GM21786 (cell line): ENCODE results near the gene SERPINI1.
A peak's percentile ranks its signal among the peaks of the same experiment; 100 is the strongest.
"Not testable (repeated sequence)": the region's sequence is repeated elsewhere in the genome, so short reads cannot be mapped to it uniquely, and the experiment has no call there.

Experiments used
- ATAC-seq: cut with Tn5 transposase; IDR thresholded peaks from one replicate; pipeline ENCODE4 v1.9.1; 2021; ENCODE audit not compliant: unreplicated experiment

SERPINI1 gene

DNA sequence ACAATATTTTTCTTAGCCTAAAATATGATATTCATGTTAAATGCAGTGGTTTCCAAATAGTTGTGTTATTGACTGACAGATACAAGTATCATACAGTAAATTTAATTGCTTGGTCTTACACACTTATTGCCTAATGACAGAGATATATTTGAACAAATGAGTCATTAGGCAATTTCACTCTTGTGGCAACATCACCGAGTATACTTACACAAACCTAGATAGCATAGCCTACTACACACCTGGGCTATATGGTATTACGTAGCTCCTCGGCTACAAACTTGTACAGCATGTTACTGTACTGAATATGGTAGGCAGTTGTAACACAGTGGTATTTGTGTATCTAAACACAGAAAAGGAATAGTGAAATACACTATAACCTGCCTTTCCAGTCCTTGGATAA lies 50.3 kb downstream of the SERPINI1 start:
- ATAC-seq: no peak

- ATAC-seq: no peak
Observed at GRCh38 chr3:167787440-167787839, 51.9 kb downstream of the SERPINI1 start.

DNA sequence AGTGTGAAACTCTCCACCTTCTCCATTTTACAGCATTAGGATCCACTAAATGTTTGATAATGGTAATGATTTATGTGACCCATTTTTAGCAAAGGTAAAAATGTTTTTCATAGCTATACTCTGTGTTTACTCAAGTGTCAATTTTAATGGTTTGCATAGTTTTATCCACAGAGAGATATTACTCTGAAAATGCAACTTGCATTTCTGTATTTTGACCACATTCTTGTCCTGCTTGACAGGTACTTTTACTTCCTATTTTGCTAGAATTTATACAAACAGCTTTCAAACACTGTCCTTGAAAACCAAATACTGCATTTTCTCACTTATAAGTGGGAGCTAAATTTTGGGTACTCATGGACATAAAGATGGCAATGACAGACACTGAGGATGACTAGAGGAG lies 62.9 kb downstream of the SERPINI1 start:
- ATAC-seq: peak; percentile 74

DNA sequence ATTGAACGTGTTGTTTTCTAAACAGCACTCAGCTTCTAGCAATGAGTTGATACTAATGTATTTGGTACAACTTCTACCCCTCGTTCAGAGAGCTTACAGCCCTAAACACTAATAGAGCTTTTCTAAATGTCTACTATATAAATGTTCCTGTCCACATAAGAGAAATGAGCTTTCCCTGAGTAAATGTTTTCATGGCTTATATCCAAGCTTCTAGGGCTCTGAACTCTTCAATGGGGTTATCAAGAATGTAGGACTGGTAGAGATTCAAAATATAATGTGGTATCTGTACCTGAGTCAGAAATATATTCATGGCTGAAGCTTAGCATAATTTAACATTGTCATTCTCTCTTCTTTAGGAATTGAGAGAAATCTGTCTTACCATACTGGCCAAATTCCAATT lies 73.4 kb downstream of the SERPINI1 start:
- ATAC-seq: no peak

- ATAC-seq: no peak
Observed at GRCh38 chr3:167810236-167810635, 74.7 kb downstream of the SERPINI1 start.

DNA sequence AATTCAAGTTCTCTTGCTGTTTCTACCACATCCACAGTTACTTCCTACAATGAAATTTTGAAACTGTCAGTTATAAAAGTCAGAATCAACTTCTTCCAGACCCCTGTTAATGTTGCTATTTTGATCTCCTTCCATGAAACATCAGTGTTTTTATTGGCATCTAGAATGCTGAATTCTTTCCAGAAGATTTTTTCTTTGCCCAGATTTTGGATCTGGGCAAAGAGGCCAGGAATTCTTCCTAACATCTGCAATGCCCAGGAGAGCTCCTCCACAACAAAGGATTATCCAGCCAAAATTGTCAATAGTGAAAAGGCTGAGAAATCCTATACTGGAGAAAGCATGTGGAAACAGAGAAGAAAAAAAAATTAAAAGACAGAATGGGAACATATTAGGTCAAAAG lies 75.5 kb downstream of the SERPINI1 start:
- no peak for ATAC-seq

DNA sequence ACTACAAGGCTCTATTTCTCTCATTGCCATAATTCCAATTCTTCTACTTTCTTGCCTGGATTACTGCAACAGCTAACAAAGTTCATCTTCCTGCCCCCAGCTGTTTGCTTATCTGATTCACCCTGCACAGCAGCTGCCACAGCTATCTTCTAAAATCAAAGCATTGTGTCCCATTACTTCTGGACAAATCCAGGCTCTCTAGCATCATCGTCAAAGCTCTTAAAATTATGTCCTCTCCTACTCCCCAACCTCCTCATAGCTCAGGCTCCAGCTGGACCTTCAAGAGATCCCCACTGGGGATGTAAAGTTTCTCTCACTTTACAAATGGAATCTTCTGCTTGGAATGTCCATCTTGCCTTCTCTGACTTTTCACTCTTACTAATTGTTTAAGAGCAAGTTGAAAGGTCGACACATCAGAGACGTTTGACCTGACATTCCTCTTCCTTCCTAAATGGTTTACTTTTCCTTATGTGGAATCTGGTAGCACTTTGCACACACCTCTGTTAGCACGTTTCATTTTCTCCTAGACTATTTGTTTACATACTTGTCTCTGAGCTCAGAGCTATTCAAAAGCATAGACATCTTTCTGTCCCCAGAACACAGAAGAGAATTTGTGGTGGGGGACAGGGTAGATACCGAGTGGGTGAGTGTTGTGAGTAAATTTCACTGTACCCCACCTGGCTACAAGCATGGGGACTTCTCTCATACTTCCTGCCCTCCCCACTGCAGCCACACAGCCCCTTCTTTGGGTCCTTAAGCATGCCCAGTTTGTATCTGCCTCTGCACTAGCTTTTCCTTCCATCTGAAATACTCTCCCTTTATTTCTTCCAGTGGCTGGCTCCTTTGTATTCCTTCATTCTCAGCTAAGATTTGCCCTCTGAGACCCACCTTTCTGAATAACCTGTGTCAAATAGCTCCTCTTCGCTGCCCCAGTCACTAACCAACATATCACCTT lies 77.9 kb downstream of the SERPINI1 start:
- no peak for ATAC-seq

DNA sequence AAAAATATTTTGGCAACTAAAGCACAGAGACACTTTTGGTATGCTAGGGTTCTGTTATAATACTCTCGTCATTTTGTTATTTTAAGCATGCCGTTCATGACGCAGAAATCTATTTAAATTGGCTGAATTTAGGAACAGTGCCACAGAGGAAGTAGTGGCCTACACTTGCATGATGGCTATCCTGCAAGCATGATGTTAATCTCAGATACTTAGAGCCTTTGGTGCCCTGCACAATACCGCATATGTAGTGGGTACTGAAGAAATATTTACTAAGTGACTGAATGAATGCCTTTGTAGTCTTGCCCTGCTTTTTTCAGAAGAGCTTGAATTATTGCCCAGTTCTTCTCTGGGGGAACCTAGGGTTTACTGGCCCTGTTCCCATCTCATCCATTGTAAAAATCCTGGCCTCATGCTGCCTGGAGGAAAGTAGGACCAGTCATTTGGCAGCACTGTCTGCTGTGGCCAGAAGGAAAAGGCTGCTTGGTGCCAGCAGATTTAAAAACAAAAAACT lies 79.0 kb downstream of the SERPINI1 start:
- no peak for ATAC-seq

GRCh38 chr3:167816953-167817352 lies 81.4 kb downstream of the SERPINI1 start:
- no peak for ATAC-seq

- ATAC-seq: no peak
Observed at GRCh38 chr3:167820102-167820865, 84.8 kb downstream of the SERPINI1 start.

GRCh38 chr3:167821248-167821805 lies 85.8 kb downstream of the SERPINI1 start:
- no peak for ATAC-seq

DNA sequence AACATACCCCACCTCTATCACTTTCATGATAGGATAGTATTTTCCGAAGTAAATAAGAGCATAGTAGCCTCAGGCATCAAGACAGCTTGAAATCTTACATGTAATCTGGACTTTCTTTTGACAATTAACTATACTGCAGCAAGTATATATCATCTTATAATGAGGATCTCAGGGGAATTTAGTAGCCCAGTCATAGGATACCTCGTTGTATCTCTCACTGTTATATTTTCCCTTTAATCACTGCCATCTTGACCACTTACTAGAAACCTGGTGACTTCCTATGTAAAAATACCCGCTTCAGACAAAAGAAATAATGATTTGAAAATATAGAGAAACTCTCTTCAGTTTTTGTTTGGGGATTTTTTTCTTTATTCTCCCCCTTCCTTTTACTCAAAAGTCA lies 88.2 kb downstream of the SERPINI1 start:
- no peak for ATAC-seq

DNA sequence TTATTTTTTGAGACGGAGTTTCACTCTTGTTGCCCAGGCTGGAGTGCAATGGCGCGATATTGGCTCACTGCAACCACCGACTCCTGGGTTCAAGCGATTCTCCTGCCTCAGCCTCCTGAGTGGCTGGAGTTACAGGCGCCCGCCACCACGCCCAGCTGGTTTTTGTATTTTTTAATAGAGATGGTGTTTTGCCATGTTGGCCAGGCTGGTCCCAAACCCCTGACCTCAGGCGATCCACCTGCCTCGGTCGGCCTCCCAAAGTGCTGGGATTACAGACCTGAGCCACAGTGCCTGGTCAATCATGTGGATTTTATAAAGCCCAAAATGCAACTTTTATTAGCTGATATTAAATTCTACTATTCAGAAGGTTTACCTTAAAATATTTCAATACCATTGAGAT lies 92.1 kb downstream of the SERPINI1 start:
- ATAC-seq: not testable (repeated sequence)

- ATAC-seq: no peak
Observed at GRCh38 chr3:167829071-167829470, 93.5 kb downstream of the SERPINI1 start.

DNA sequence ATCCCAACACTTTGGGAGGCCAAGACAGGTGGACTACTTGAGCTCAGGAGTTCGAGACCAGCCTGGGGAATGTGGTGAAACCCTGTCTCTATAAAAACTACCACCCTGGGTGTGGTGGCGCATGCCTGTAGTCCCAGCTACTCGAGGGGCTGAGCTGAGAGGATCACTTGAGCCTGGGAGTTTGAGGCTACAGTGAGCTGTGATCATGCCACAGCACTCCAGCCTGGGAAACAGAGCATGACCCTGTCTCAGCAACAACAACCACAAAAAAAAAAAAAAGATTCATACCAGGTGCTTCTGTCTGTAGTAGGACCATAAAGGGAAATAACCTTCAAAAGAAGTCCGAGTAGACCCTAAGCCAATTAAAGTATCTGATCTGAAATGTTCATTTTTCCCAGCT lies 94.5 kb downstream of the SERPINI1 start:
- peak; percentile 77 for ATAC-seq

GRCh38 chr3:167835359-167835758 lies 99.8 kb downstream of the SERPINI1 start:
- no peak for ATAC-seq

GRCh38 chr3:167835953-167836352 lies 100.4 kb downstream of the SERPINI1 start:
- no peak for ATAC-seq

- ATAC-seq: no peak
Observed at GRCh38 chr3:167837466-167837865, 101.9 kb downstream of the SERPINI1 start.

DNA sequence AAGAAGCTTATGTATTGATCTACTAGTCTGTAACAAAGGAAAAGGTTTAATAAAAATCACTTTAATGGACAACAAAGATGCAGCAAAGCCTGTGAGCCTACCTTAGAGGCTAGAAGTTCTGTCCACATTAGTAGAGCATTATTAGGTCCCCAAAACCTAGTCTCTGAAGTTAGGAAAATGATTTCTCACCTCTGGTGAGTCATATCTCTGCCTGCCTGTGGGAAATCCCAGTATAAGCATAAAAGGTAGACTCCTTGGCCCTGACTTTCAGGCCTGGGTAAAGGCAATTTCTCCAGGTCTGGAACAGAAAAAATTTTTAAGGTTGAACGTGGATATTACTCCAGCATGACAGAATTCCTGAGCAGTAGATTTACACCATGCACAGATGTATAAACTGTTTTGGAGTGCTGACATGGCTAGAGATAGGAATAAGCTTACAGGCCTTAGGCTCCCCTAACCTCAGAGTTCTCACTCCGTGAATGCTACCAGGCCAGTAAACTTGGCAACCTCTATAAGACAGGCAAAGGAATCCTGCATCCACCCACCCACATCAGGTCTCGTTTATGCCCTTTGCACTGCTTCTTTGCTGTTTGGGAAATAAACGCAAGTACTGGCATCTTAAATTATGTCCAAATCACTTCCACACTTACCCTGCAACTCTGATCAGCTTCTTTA lies 104.1 kb downstream of the SERPINI1 start:
- no peak for ATAC-seq

DNA sequence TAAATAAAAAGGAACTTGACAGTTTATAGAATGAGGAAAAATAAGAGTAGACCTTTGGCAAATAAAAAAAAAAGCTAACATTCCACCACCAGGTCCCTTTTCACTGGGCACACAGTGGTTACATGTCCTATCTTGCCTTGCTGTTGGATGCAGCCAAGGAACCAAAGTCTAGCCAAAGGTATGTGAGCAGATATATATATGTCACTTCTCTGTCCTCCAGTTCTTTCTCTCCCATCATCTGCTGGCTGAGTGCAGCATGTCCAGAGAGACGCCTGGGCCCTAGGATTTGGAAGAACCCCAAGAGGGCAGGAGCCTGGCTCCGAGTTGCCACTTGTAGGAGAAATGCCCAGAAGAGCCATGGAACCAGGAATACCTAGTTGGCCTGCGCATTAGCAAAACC lies 104.7 kb downstream of the SERPINI1 start:
- no peak for ATAC-seq

GRCh38 chr3:167843481-167843880 lies 108.0 kb downstream of the SERPINI1 start:
- no peak for ATAC-seq
